CD1c-positive myeloid dendritic cell (primary cell): Measurements from ENCODE around the gene SFXN3.

ENCODE experiments used
- DNase-seq: peaks from one replicate; pipeline ENCODE4 v3.0.0-alpha.2; 2016; ENCODE audit errors: extremely low spot score

SFXN3 gene, protein sequence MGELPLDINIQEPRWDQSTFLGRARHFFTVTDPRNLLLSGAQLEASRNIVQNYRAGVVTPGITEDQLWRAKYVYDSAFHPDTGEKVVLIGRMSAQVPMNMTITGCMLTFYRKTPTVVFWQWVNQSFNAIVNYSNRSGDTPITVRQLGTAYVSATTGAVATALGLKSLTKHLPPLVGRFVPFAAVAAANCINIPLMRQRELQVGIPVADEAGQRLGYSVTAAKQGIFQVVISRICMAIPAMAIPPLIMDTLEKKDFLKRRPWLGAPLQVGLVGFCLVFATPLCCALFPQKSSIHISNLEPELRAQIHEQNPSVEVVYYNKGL

GRCh38 chr10:101031128-101031795, at the start of gene SFXN3, which contains the start of gene PDZD7:
SFXN3 (plus strand) TSS chr10:101031234; CDS start chr10:101034695, 3,461 bp downstream.
PDZD7 (minus strand) TSS chr10:101031129; CDS start chr10:101030219, 910 bp downstream.
- peak; percentile 97 for DNase-seq

DNA sequence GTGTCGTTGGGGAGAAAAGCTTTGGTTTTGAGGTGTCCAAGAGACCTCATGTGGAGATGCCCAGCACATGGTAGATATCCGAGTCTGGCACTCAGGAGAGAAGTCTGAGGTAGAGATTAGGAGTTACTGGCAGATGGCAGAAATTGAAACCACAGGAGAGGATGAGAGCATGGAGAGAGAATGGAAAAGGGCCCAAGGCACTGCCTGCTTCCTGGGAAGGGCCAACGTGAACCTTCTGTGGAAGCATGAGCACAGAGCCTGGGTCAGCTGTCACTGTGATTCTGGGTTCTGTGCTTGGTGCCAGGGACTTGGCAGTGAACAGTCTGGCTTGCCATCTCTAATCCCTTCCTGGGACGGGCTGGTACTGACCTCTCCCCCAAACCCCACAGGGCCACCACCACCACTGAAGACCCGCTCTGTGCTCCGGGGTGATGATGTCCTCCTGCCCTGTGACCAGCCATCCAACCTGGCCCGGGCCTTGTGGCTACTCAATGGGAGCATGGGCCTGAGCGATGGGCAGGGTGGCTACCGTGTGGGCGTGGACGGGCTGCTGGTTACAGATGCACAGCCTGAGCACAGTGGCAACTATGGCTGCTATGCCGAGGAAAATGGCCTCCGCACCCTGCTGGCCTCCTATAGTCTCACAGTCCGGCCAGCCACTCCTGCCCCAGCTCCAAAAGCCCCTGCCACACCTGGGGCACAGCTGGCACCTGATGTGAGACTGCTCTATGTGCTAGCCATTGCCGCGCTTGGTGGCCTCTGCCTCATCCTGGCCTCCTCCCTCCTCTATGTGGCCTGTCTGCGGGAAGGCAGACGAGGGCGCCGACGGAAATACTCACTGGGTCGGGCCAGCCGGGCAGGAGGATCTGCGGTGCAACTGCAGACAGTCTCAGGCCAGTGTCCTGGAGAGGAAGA, 47.9 kb upstream of the SFXN3 start:
- no peak for DNase-seq

- DNase-seq, result no peak
Measured at GRCh38 chr10:100983868-100984671, 47.0 kb upstream of the SFXN3 start.

- DNase-seq, result no peak
Measured at GRCh38 chr10:100984672-100985177, 46.3 kb upstream of the SFXN3 start.

DNA sequence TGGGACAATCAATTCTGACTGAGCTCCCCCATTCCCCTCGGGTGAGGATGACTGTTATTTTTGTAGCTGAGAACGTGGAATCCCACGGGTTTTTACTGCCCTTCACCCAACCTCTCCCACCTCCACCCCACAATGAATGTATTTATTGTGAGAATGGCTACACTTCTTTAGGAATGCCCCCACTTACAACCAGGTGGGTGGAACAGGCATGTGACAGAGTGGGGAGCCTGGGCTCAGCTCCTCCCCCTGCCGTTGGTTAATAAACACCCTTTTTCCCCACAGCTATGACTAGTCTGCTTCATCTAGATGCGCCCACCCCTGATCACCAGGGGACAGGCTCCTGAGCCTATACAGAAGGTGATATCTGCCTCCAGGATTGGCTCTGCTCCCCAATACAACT, 45.7 kb upstream of the SFXN3 start:
- no peak for DNase-seq

- DNase-seq, result no peak
Measured at GRCh38 chr10:100986623-100986951, 44.4 kb upstream of the SFXN3 start.

DNA sequence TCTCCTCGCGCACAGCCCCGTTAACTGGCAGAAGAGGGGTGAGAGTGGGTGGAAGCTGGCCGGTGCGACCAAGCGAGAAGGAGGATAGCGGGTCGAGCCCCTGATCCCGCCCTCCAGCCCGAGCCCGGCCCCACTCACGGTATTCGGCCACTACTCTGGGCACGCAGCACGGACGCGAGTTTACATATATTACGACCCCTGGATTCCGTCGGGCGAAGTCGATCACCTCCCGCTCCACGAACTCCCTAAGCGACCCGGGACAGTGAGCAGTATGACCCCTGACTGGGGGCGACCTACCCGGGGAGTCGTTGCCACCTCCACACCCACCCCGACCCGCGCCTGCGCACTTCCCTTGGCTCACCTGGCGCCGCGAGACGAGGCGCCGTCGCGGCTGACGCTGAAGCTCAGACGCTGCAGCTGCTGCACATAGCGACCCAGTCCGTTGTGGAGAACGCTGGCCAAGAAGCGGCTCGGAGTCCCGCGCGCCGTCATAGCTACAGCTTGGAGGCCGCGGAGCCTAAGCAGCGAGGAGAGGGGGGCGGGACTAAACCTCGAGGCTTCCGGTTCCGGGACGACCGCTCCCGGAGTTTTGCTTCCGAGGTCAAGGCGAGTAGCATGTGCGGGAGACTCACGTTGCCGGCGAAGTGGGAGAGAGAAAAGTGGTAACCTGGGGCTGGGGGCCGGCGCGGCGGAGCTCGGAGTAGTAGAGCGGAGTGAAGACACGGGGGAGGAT, 43.9 kb upstream of the SFXN3 start, which contains the start of the genes MRPL43 and TWNK:
Gene MRPL43 (minus strand): TSS at position 546 of the 733 bp plus-strand sequence. CDS start 54 bp downstream, at position 492.
Gene TWNK (plus strand): TSS at position 592 of the 733 bp plus-strand sequence. CDS start 668 bp downstream, outside the sequence.
- DNase-seq, result peak; percentile 89

DNA sequence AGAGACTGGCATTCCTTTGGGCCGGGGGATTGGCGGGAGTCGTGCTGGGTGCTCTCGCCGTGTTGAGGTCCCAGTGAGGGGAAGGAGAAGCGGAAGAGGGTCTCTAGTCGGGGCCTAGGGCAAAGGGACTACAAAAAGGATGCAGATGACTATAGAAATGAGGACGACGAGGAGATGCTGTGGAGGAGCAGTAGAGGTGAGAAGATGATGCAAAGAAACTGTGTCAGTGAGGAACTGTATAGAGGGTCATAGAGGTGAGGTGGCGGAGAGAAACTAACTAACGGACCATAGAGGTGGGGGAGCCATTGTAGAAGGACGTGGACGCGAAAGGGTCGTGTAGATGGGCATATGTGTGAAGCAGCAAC, 43.4 kb upstream of the SFXN3 start:
- DNase-seq, result no peak

GRCh38 chr10:100988166-100988565, 42.9 kb upstream of the SFXN3 start:
- no peak for DNase-seq

GRCh38 chr10:100989088-100989487, 41.9 kb upstream of the SFXN3 start:
- DNase-seq, result no peak

DNA sequence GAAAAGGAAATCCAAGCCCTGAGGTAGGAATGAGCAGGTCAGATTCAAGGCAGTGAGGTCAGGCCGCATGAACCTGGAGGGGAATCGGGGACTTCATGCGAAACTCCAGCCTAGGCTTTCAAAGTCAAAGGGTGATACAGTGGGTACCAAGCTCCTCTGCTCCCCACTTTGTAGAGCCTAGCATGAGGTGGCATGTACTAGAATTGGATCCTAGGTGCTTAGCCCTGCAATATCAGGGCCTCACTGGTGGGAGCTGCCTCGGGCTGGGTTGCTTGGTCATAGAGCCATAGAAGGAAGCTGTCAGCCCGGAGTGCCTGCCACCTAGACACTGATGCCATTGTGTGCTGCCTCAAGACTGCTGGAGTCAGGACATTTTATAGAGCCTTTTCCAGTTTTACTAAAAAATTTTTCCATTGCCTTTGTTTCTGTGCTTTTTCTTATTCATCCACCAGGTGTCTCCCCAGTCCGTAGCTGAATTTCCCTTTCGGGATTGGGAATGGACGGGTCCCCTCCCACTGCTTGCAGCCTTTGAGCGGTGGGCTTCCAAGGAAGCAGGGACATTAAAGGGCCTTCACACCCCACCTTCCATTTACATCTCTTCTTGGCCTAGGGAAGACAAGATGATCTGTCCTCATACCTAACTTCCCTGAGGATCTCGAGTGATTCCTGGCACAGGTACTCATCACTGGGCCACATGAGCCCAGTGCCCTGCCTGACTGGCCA, 36.9 kb upstream of the SFXN3 start:
- DNase-seq, result peak; percentile 16

DNA sequence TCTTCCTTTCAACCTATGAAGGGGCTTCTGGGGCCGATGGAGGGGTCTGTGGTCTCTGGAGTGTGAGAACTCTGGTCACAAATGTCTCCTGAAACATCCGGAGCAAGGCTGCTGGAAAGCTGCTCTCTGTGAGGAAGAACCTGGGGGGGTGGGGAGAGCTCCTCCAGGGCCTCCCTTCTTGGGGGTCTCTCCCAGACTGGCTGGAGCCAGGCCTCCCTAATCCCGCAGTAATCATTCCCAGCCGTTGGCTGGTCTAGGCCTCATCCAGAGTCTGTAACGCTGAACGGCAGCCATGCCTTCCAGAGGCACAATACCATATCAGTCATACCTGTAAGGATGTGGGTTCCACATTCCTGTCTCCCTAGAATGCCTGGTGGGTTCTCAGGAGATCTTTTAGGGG, 35.9 kb upstream of the SFXN3 start:
- DNase-seq, result no peak

DNA sequence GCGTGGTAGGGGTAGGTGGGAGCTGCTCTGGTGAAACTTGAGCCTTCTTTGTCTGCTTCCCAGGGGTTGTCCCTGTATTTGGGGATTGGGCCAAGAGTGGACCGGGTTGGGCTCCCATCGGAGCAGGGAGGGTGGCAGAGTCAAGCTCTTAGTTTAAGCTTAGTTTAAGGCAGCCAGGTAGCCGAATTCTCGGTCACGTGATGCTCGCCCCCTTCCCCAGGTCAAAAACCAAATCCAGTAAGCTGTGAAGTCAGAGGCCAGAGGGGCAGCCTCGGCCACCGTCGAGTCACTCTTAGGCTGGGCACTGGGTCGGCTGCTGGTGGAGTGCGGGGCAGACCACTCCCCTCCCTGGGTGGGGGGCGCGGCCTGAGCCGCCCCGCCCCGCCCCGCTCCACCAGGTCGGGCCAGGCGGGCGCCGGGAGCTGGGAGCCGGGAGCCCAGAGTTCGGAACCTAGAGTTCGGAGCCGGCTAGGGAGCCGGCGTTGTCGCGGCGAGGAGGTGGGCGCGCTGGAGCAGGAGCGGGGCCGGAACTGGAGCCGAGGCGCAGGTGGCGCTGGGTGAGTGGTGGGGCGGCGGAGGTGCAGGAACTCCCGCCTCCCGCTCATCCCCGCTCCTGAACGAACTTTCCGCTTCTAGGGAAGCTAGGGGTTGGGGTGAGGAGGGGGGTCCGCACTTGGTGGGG, 34.2 kb upstream of the SFXN3 start:
- peak; percentile 27 for DNase-seq

DNA sequence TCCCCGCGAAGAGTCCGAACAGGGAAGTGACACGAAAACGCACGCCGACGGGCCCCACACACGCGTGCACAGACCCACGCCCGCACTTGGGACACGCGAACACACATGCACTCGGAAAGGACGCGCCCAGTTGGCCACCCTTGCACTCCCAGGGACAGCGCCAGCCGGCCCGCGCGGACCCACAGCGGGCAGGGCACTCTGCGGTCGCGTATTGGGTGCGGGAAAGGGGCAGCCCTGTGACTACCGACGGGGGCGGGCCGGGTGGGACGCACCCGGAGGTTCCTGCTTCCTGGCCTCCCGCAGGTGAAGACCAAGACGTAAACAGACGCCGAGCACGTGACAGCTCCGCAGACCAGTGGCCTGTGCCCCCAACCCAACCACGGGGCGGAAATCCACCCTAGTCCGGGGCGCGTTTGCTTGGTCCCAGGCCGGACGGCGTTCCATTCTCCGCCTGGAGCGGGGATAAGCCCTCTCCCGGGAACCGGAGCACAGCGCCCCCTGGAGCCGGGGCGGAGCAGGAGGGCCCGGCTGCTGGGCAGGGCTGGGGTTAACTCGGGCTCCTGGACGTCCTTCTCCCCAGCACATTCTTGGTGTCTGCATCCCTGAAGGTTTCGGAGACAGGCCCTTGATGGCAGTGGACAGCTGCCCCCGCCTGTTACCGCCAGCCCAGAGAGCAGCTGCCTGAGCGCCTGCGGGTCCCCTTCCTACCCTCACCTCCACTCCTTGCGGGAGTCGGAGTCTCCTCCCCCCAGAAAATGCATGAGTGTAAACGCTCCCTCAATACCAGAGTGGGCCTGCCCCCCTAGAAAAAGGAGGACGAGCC, 33.5 kb upstream of the SFXN3 start:
- peak; percentile 84 for DNase-seq

DNA sequence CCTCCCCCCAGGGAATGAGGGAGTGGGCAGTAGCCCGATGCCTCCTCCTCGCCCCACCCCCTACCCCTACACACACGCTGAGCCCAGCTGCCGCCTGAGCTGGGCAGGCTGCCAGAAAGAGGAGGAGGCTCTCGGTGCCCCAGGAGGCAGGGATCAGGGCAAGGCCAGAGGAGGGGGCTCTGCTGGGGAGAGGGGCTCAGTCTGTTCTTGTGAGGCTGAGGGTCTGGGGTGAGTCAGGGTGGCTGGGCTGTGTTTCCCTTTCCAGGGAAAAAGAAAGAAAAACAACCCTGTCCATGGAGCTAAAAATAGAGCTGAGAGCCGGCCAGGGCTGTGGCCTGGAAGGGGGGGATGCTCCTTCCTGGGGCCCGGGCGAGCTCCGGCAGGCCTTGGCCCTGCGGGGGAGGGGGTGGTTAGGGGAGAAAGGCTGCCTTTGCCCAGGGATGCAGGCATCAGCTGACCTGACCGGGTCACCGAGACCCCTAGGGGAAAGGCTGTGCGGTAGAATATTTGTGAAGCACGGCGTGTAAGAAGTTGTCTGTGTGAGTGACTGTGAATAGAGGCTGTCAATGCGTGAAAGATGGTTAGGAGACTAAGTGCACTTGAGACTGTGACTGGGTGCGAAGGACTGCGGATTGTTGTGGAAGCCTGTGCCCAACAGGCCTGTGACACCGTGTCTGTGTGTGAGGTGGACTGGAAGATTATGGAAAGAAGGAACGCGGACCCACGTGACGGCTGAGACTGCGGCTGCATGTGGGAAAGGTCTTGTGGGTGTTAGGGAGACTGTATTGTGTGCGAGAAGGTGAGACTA, 32.6 kb upstream of the SFXN3 start:
- DNase-seq, result peak; percentile 64

DNA sequence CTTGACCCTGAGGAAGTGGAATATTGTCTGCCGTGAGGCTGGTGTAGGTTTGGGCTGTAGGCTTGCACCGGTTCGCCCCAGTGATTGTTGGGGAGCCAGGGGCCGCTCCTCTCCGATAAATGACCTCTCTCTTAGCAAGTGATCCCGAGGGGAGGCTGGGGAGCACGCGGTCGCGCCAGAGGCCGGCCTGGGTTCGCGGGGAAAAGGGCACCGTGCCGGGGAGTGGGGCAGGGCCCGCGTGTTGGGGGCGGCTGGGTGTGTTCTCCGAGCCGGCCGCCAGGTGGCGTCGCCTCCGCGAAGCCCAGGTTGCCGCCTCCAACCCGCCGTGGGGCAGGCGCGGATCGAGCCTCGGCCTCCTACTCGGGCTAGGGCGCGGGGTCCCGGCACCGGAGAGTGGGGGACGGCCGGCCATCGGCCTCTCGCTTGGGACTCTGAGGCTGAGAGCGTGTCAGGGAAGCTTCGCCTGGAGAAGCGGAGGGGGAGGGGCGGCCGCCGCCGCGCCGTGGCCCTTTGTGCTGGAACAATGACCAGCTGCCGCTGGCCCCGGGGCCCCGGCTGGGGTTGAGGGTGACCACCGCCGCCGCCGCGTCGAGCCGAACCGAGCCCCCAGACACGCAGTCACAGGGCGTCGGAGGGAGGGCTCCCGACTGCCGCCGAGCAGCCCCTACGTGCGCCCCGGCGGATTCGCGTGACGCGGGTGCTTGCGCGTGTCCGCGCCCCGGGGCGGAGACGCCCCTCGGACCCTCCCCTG, 31.9 kb upstream of the SFXN3 start:
- peak; percentile 84 for DNase-seq

- no peak for DNase-seq
Measured at GRCh38 chr10:100999742-101000126, 31.3 kb upstream of the SFXN3 start, which contains the start of gene LZTS2. LZTS2 (plus strand) TSS chr10:100999808; CDS start chr10:101002539, 2,731 bp downstream.
